ENCODE data around the gene ADRA2C.

The ADRA2C gene

DNA sequence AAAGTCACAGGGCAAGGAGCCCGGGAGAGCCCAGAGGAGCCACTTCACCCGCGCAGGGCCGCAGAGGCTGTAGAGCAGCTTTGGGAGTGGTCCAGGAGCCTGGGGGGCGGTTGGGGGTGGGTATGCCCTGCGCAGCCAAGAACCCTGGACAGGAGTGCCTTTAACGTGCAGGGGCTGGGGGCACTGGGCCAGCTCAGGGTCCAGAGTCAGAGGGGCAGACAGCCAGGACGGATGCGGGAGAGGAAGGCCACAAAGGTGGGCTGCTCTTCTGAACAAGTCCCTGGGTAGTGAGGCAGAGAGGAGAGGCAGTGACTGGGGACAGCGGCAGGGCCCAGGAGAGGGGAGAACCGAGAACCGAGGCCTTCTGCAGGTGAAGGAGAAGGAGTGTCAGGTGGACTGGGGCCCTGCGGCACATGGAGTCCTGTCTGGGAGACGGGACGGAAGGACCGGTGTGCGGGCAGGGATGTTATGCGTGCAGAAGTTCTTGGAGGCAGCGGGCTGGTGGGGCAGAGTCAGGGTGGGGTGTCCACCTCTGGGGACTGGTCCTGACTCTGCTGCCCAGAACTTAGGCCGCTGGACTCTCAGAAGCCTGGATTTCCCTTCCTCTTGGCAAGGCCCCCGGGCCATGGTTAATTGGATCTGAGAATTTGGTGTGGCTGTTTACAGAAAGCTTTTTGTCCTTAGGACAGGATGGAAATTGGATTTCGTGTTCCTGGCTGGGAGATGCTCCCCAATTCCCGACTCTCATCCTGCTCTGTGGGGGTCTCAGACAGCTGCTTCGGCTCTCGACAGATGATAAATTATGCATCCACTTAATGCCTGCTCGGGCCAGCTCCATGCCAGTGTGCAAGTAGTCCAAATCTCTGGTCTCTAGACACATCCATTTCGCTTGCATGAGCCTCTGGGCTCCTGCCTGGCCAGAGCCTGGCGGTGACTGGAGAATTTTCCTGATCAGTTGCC, 31.9 kb downstream of the ADRA2C start:
- DNase-seq (ENCODE audit: low read depth), result no peak

DNA sequence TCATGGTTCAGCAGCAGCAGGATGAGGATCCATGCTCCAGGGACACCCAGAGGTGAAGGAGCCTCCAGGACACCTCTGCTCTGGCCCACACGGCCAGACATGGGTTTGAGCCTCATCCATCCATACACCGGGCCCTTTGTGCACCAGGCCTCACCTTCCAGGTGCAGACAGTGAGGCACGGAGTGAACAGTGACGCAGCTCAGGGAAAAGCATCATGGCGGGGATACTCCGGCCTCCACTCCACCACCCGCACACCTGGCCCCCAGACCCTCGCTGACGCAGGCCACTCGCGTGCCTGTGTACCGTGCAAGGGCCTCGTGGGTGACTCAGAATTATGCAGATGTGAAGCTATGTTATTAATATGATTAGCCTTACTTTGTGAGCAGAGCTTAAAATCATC, 33.3 kb downstream of the ADRA2C start:
- DNase-seq (ENCODE audit: low read depth), result no peak

DNA sequence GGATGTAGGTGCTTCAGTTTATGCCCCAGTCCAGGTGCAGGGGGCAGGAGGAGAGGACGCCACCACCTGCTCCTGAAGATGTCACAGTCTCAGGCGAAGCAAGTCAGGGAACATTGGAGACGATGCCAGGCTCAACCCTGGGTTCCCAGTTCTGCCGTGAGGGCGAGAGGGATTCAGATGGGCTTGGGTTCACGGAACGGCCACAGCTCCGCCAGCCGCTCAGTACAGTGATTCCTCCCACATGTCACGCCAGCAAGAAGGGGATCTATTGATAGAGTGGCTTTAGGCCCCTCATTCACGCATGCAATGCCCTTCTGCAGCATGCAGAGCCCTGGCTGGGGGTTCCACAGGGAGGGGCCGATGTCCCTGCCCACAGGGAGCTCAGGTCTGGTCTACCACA, 34.2 kb downstream of the ADRA2C start:
- no peak for DNase-seq (ENCODE audit: low read depth)

DNA sequence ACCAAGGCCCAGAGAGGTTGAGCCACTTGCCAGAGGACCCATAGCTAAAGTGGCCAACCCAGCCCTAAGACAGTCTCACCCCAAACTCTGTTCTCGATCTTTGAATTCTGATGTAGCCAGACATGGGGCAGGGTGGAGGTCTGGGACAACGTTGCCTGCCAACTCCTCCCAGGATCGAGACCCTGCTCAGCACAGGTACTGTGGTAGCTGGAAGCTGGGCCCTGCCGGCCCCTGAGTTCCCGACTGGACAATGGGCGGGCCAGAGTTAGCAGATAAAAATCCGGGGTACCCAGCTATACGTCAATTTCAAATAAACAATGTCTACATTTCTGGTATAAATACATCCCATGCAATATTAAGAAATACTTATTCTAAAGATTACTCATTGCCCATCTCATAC, 35.3 kb downstream of the ADRA2C start:
- no peak for DNase-seq (ENCODE audit: low read depth)

DNA sequence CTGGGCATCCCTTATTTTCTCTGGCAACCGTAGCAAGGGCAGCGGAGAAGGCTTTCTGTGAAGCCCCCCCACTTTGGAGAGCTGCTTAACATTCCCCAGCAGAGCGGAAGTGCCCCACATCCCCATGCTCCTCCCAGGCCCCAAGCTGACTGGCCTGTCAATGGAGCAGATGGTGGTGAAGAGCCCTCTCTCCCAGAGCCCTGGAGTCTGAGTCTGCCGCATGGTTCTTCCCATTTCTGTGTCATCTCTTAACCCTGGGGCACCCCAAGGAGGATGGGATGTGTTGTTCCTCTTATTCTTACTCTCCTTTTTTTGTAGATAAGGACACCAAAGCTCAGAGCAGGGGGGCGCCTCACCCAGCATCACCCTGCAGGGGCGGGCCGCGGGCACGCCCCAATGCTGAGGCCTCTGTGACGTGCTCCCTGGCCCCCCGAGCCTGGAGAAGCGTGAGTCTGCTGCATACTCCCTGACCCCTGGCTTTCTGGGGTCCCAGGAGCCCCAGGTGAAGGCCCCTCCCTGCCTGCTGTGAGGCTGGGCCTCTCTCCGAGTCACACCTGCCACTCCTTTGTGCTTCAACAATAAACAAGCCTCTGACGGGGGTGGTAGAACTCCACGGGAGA, 35.9 kb downstream of the ADRA2C start:
- no peak for DNase-seq (ENCODE audit: low read depth)

DNA sequence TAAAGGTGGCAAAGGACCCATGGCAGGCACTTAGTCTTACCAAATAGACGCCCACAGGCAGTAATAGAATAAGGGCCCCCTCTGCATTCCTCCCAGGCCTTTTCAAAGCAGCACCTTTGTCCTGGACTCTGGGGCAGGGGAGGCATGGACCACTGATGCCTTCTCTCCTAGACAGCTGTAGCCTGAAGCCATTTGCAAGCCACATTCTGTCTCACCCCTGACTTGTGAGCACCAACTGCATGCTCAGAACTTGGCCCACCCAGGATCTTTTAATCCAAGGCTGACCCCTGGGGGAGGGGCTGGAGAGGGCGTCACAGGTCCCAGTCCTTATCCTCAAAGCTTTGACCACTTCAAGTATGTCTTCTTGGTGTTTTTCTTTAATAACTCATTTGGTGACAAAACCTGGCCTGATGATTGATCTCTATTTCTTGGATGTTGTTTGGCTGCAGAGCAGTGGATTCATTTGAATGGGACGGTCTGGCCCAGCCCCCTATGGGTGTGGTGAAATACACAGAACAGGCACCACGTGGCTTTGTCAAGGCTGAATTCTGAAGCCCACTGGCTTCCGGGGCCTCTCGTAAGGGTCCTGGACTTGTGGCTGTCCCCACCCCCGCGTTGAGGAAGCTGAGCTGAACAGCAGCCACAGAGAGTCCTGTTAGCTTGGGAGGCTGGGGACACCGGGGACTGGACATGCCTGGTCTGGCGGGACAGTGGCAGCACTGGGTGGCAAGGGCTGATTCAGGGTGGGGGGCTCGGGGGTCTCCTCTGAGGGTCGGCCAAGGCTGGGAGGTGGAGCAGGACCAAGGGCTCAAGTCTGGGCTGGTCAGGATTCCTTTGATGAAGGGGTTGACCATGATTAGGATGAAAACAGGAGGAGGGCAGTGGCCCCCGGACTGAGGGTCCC, 36.6 kb downstream of the ADRA2C start:
- DNase-seq (ENCODE audit: low read depth), result no peak

DNA sequence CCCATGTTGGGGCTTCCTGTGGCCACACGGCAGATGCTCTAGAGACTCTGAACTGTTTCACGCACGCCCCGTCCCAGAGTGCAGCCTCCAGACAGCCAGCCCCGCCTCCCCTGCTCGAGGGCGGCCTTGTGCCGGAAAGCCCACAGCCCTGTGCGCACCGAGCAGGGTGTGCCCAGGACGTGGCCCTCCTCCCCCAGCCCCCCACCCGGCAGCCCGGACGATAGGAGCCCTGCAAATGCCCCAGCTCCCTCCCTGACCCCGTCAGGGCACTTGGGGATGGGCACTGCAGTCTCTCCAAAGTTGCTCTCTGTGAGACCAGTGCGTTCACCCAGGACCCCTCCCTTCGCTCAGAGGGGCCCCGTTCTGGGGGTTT, 37.3 kb downstream of the ADRA2C start:
- no peak for DNase-seq (ENCODE audit: low read depth)

DNA sequence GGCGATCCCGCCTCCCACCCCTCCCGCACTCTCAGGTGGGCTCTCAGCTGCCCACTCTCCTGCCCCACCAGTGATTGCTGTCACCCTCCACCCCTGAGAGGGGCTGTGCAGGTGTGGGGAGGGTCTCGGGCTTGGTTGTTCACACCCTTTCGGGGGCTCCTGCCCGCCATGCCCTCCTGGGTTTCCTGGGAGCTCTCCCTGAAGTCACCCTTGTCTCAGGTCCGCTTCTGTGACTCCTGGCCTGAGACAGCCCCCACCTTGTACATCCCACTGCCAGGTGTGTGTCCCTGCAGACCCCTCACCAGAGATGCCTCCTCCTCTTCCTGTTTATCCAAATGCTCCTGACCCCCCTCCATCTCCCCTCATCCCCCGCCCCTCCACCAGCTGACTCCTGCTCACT, 37.8 kb downstream of the ADRA2C start:
- no peak for DNase-seq (ENCODE audit: low read depth)

DNA sequence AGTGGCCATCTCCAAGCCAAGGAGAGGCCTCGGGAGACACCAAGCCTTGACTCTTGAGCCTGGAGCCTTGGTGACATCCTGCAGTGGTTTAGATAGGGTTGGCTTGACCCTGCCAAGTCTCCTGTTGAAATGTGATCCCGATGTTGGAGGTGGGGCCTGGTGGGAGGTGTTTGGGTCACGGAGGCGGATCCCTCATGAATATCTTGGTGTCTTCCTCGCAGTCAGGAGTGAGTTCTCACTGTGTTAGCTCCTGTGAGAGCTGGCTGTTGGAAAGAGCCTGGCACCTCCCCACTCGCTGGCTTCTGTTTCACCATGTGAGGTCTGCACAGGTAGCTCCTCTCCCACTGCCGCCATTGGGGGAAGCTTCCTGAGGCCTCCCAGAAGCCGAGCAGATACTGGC, 38.8 kb downstream of the ADRA2C start:
- DNase-seq (ENCODE audit: low read depth), result no peak

DNA sequence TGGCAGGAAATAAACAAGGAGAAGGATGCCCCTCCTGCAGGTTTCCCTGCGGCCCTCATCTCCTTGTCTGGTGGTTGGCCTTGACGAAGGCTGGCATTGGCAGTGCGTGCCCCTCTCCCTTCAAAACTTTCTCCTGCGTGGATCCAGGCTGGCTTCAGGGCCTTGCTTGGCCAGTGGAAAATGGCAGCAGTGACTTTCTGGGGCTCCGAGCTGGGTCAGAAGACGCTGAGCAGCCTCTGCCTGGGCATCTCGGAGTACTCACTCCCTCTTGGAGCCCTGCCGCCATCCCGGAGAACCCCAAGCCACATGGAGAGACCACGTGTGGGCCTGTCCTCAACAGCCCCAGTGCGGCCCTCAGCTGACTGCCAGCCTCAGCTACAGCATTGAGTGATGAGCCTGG, 39.5 kb downstream of the ADRA2C start:
- no peak for DNase-seq (ENCODE audit: low read depth)

DNA sequence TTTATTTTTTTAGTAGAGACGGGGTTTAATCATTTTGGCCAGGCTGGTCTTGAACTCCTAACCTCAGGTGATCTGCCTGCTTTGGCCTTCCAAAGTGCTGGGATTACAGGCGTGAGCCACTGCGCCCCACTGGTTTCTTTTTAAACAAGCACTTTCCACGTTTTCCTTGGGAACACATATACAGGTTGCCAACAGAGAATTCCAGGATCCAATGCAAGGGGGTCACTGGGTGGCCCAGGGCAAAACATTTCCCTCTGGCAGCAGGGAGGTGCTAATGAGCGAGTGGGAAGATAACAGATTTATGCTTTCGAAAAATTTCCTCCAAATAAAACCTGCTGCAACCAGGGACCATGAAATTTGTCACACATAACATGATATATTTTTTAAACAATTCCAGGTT, 41.1 kb downstream of the ADRA2C start:
- DNase-seq (ENCODE audit: low read depth), result no peak

DNA sequence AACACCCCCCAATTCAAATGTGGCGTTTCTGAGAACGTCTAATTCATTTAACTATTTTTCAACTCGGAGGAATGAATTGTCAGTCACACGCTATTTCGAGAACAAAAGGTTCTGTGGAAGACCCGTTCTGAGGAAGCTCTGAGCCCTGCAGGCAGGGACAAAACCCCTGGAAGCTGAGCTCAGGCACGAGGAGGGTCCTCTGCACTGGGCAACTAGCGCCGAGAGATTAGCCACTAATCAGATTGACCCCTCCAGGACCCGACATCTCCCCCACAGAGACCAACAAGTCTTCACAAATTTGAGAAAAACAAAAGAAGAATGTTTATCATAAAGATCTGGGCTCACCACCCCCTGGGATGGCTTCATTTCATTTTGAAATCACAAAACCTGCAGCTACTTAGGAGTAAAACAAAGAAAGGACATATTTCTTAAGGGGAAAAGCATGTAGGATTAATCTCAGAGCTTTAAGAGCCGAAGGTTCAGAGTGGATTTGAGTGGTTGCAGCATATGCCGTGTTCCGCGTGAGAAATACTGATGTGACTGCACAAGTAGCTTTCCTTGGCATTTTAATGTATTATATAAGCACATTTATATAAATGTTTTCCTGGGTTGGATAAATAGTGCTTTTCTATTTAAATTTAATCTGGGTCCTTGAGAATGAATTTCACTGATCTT, 41.8 kb downstream of the ADRA2C start:
- DNase-seq (ENCODE audit: low read depth), result no peak

DNA sequence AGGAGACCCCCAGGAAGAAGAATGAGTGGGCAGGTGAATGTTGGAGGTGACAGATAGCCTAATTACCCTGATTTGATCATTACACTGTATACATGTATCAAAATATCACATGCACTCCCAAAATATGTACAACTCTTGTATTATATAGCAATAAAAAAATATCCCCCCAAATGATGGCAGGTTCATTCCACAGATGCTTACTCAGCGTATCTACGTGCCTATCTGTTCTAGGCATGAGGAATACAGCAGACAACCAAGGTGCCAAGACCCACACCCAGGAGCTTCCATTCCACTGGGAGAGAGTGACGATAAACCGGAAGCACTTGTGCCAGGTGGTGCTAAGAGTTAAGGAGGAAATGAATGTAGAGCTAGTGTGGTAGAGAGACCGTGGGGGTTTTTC, 42.4 kb downstream of the ADRA2C start:
- DNase-seq (ENCODE audit: low read depth), result no peak

DNA sequence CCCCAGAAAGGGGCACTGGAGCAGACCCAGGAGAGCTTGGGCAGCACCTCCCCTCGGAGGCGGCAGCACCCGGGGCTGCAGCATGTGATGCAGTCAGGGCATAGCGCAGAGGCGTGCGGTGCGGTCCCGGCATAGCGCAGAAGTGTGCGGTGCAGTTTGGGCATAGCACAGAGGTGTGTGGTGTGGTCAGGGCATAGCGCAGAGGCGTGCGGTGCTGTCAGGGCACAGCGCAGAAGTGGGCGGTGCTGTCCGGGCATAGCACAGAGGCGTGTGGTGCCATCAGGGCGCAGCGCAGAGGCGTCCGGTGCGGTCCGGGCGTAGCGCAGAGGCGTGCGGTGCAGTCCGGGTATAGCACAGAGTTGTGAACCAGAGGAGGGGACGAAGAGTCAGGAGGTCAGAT, 42.8 kb downstream of the ADRA2C start:
- DNase-seq (ENCODE audit: low read depth), result no peak

DNA sequence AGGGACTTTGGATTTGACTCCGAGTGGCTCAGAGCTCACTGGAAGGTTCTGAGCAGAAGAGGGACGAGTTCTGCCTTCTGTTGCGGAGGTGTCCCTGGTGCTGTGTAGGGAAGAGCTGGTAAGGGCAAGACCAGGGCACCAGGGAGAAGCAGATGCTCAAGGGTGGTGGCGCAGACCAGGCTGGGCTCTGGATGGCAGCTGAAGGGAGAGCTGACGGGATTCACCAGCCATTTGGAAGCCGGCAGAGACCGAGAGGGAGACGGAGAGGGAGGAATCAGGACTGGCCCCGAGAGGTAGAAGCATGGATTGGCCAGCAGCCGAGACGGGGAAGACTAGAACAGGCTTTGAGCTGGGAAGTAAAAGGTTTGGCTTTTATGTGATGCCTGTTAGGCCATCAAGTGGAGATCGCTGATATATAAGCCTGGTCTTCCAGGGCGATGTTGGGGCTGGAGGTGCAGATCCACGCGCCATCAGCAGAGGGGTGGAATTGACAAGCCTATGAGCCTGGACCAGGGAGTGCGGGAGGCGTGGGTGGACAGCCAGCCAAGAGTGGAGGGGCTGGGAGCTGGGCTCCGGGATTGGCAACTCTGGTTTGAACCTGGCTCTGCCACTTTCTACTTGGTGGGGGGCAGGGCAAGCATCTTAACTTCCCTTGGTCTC, 43.4 kb downstream of the ADRA2C start:
- DNase-seq (ENCODE audit: low read depth), result no peak

DNA sequence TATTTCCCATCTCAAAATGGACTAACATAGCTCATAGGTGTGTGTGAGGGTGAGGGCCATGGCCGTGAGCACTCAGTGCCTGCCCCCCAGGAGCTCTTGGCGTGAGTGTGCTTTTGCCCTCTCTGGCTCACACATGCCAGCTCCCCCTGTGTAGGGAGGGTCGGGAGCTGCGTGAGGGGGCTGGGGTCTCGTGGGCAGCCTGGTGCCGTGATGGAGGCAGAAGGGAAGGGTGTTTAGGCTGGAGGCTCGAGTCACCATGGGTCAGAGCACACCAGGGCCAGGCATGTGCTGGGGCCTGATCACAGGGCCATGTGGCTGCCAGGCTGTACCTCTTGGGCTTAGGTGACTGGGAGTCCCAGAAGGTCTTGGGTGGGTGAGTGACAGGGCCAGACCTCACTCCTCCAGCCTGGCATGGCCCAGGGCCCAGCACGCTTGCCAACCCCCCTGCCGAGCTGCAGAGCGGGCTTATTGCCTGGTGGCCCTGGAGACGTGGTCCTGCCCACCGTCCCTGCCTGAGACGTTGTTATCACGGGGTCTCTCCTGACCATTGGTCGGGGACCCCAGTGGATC, 44.0 kb downstream of the ADRA2C start:
- DNase-seq (ENCODE audit: low read depth), result no peak

DNA sequence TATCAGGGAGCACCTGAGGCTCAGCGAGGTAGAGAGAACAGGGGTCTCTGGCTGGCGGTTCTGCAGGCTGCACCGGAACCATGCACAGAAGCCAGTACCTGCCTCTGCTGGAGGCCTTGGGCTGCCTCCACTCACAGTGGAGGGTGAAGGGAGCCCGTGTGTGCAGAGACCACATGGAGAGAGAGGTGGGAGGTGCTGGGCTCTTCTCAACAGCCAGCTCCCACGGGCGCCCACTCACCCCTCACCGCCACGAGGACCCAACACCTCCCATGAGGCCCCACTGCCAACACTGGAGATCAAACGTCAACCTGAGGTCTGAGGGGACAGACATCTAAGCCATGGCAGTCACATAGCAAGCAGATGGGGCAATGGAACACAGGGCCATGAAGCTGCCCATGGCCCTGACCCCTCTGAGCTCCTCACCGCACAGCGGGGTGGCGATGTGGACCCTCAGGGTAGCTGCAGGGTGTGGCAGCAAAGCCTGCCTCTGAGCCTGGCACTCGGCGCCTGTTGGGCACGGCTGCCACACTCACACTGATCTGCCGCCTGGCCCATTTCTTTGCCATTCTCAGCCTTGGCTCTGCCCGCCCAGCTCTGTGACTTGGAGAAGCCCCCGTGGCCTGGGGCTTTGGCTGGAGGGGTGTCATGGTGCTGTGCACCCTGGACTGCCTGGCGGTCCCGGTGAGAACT, 44.8 kb downstream of the ADRA2C start:
- no peak for DNase-seq (ENCODE audit: low read depth)

DNA sequence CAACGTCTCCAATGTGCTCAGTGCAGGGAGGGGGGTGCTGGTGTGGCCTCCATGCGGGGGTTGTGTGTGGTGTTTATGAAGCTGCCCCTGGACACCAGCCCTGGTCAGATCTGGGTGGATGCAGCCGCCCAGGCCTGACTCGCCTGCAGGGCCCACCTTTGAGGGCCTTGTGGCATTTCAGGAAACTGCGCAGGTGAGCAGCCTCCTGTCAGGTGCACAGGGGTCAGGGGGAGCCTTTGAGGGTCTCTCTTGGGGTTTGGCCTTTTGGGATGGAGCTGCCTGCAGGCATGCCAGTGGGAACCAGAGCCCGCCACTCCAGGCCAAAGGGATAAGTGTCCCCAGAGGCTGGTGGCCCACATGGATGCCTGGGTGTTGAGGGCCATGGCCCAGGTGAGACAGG, 45.4 kb downstream of the ADRA2C start:
- no peak for DNase-seq (ENCODE audit: low read depth)

DNA sequence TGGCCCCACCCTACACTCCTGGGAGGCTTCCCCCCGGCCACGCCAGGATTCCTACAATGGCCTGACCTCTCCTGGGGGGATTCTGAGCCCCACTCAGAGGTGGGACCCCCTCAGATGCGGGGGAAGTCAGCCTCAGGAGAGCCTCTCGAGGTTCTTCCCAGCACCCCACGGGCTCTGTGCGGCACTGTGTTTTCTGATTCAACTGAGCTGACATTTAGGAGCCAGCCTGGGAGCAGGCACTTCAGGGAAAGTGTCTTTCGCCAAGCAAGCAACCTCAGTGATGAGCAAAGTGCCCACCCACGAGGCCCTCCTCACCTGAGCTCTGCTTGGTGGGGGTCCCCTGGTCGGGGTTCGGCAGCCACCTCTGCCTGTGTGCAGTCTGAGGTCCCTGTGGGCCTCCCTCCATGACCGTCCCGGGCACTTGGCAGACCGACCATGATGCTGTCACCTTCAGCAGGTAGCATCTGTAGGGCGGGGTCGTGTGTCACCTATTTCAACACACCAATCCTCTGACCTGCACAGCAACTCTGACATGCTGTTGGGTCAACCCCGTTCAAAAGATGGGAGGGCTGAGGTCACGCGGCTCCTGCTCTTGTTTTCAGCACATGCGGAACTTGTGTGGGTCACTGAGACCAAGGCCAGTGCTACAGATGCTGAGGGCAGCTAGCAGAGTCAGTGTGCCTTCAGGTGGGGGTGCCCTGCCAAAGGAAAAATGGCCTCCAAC, 46.2 kb downstream of the ADRA2C start:
- DNase-seq (ENCODE audit: low read depth), result no peak

Measured in activated gamma-delta T cell treated with anti-CD3 and anti-CD28 coated beads, Interleukin-2, amount 50 U/mL, for 16 hours (primary cell).